Measurements from ENCODE around the gene NAALADL2. TPM values are rescaled to one million over a fixed set of nuclear protein-coding genes. Genes with fewer than 3 reads are reported as not detected.
"Not testable (repeated sequence)": the region's sequence is repeated elsewhere in the genome, so short reads cannot be mapped to it uniquely, and the experiment has no call there.

The NAALADL2 gene
- total RNA-seq, 6 donors from 2014 or later = 4.4 to 12.6 (median 6.3) TPM

- no peak for TF ChIP-seq CTCF (IDR thresholded peaks at IDR 0.05)
- TF ChIP-seq POLR2A (IDR thresholded peaks at IDR 0.05) = no peak
- TF ChIP-seq POLR2AphosphoS5 (IDR thresholded peaks at IDR 0.05) = no peak
- TF ChIP-seq EP300 (IDR thresholded peaks at IDR 0.05) = no peak
- Histone ChIP-seq H3K4me1 (no peaks in the 10 kb centered on the region), H3K9me3 (no peaks in the 10 kb centered on the region), H3K36me3 (no peaks in the 10 kb centered on the region), H3K27me3 (no peaks in the 10 kb centered on the region), H3K27ac (no peak overlapping the region), H3K4me3 (no peak overlapping the region)
- WGBS, 2 donors = 89 to 94% methylated on average over 2 of the region's 2 CpGs
- no peak for ATAC-seq (ENCODE audit: low FRiP score in 2 of 2)
- DNase-seq = no peak
These were observed 967.6 kb downstream of the NAALADL2 start for GRCh38 chr3:175826759-175827158.

GRCh38 chr3:175829809-175830208 lies 970.7 kb downstream of the NAALADL2 start:
- not testable (repeated sequence) for H3K9me3 ChIP-seq; H3K27ac ChIP-seq; H3K36me3 ChIP-seq; DNase-seq; H3K4me1 ChIP-seq; H3K4me3 ChIP-seq; H3K27me3 ChIP-seq; ATAC-seq (ENCODE audit: low FRiP score in 2 of 2)
- WGBS, 2 donors = 93 to 94% methylated on average over 7 to 8 of the region's 8 CpGs

GRCh38 chr3:175835763-175836162 lies 976.6 kb downstream of the NAALADL2 start:
- H3K36me3 ChIP-seq; ATAC-seq (ENCODE audit: low FRiP score in 2 of 2); H3K27ac ChIP-seq; H3K9me3 ChIP-seq; H3K4me1 ChIP-seq; H3K4me3 ChIP-seq; H3K27me3 ChIP-seq; DNase-seq: not testable (repeated sequence)
- WGBS, 2 donors = 72 to 75% methylated on average over 6 of the region's 6 CpGs

- DNase-seq = no peak
- Histone ChIP-seq H3K27me3 (no peaks in the 10 kb centered on the region), H3K36me3 (no peaks in the 10 kb centered on the region), H3K4me3 (no peak overlapping the region), H3K9me3 (no peaks in the 10 kb centered on the region), H3K4me1 (no peaks in the 10 kb centered on the region), H3K27ac (no peak overlapping the region)
- TF ChIP-seq CTCF (IDR thresholded peaks at IDR 0.05) = no peak
- TF ChIP-seq EP300 (IDR thresholded peaks at IDR 0.05) = no peak
- no peak for TF ChIP-seq POLR2AphosphoS5 (IDR thresholded peaks at IDR 0.05)
- no peak for TF ChIP-seq POLR2A (IDR thresholded peaks at IDR 0.05)
- WGBS, 2 donors = 68% methylated on average over 4 of the region's 4 CpGs
- no peak for ATAC-seq (ENCODE audit: low FRiP score in 2 of 2)
These were observed 977.5 kb downstream of the NAALADL2 start for GRCh38 chr3:175836617-175837016.

GRCh38 chr3:175837962-175838361 lies 978.8 kb downstream of the NAALADL2 start:
- H3K36me3 ChIP-seq = no peaks in the 10 kb centered on the region
- 77 to 86% methylated on average over 2 of the region's 2 CpGs for WGBS, 2 donors
- H3K9me3 ChIP-seq = no peaks in the 10 kb centered on the region
- no peaks in the 10 kb centered on the region for H3K4me1 ChIP-seq
- no peaks in the 10 kb centered on the region for H3K27me3 ChIP-seq
- TF ChIP-seq POLR2AphosphoS5 (IDR thresholded peaks at IDR 0.05) (no peak), POLR2A (IDR thresholded peaks at IDR 0.05) (no peak), CTCF (IDR thresholded peaks at IDR 0.05) (no peak), EP300 (IDR thresholded peaks at IDR 0.05) (no peak)
- H3K4me3 ChIP-seq = no peak overlapping the region
- no peak for DNase-seq
- ATAC-seq (ENCODE audit: low FRiP score in 2 of 2) = no peak
- H3K27ac ChIP-seq = no peak overlapping the region

GRCh38 chr3:175839366-175840005 lies 980.4 kb downstream of the NAALADL2 start:
- Histone ChIP-seq H3K27ac (no peak overlapping the region), H3K4me1 (no peaks in the 10 kb centered on the region), H3K4me3 (no peak overlapping the region), H3K27me3 (no peaks in the 10 kb centered on the region), H3K9me3 (no peaks in the 10 kb centered on the region), H3K36me3 (no peaks in the 10 kb centered on the region)
- no peak for TF ChIP-seq POLR2AphosphoS5 (IDR thresholded peaks at IDR 0.05)
- no peak for TF ChIP-seq POLR2A (IDR thresholded peaks at IDR 0.05)
- no peak for TF ChIP-seq CTCF (IDR thresholded peaks at IDR 0.05)
- DNase-seq = no peak
- no peak for ATAC-seq (ENCODE audit: low FRiP score in 2 of 2)
- WGBS, 2 donors = 72 to 76% methylated on average over 2 of the region's 2 CpGs

Data from upper lobe of left lung (tissue), 6 donors.